GM12874 (cell line): ENCODE measurements around the gene CNTNAP1.

Source experiments
- CTCF ChIP-seq: IDR thresholded peaks from 2 replicates; pipeline ENCODE4 v1.5.1; 2011; ENCODE audit warnings: low read depth, mild to moderate bottlenecking, control low read depth, low read length, moderate library complexity; ENCODE audit not compliant: insufficient read depth

The CNTNAP1 gene

GRCh38 chr17:42684929-42685556 lies 2.7 kb downstream of the CNTNAP1 start:
- no peak for TF ChIP-seq CTCF

- TF ChIP-seq CTCF: no peak
Observed at GRCh38 chr17:42685831-42686230, 3.5 kb downstream of the CNTNAP1 start.

GRCh38 chr17:42686520-42687128 lies 4.3 kb downstream of the CNTNAP1 start:
- no peak for TF ChIP-seq CTCF

- TF ChIP-seq CTCF: no peak
Observed at GRCh38 chr17:42687707-42688320, 5.5 kb downstream of the CNTNAP1 start.

GRCh38 chr17:42690596-42690995 lies 8.3 kb downstream of the CNTNAP1 start:
- TF ChIP-seq CTCF: no peak

GRCh38 chr17:42691021-42691545 lies 8.8 kb downstream of the CNTNAP1 start:
- no peak for TF ChIP-seq CTCF

GRCh38 chr17:42692489-42692888 lies 10.2 kb downstream of the CNTNAP1 start:
- TF ChIP-seq CTCF: no peak
